NCI-H82 treated with DMSO at 0.1 percent for 48 hours (cell line): ENCODE measurements around the gene SDK1.

Experiments used
- DNase-seq: peaks from one replicate; lab custom pipeline; 2025; ENCODE audit not compliant: unreplicated experiment; lab: John Stamatoyannopoulos, UW

SDK1 gene

DNA sequence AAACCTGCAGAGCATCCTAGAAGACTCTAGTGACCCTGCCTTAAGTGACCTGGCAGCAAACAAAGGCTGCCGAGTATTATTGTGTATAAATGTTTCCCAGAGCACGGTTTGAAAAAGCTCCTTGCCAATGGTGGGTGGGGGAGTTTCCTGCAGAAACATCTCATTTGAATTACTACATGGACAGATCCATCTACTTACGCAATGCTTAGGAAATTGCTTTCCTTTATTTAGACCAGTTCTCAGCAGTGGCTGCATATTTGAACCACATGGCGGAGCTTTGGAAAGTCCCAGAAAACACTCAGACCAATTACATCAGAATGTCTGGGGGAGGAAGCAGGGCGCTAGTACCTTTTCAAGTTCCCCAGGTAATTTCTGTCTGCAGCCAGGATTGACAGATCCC is 560.9 kb downstream of the SDK1 start:
- DNase-seq: no peak

DNA sequence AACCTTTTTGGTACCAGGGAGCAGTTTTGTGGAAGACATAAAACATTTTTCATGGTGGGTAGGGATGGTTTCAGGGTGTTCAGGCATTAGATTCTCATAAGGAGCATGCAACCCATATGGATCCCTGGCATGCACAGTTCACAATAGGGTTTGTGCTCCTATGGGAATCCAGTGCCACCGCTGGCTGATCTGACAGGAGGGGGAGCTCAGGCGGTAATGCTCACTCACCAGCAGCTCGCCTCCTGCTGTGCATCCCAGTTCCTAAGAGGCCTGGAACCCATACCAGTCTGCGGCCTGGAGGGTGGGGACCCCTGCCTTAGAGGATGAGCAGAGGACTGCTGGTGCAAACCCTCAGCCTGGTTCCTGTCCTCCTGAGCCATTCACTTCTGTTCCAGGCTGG is 561.7 kb downstream of the SDK1 start:
- no peak for DNase-seq

DNA sequence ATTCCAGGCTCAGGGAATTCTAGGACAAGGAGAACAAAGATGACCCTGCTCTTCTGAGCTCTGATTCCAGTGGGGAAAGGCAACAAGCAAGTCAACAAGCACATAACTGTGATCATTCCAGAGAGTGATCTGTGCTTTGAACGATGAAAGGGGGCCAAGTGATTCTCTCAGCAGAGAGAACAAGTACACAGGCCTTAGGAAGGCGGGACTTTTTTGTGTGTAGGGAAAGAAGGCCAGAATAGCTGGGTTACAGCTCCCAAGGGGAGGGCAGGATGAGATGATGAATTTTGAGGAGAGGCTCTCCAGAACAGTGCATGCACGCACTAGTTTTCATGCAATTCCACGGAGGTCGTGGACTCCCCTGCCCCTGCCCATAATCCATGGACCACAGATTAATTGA is 565.2 kb downstream of the SDK1 start:
- no peak for DNase-seq

DNA sequence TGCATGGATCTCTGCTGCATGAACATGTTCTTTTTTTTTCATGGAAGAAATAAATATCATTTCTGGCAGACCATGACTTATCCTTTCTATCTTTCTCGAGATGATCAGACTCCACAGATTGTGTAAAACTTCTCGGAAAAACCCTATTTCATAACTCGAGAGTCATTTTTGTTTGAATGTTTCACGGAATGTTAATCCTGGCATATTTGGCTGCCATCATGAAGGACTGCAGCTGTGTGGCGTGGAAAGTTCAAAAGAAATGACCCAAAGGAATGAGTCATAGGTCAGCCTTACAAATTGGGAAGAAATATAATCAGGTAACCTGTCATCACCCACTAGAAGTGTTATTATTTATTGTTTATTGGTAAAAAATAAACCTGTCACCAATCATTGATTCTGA is 566.8 kb downstream of the SDK1 start:
- no peak for DNase-seq

DNA sequence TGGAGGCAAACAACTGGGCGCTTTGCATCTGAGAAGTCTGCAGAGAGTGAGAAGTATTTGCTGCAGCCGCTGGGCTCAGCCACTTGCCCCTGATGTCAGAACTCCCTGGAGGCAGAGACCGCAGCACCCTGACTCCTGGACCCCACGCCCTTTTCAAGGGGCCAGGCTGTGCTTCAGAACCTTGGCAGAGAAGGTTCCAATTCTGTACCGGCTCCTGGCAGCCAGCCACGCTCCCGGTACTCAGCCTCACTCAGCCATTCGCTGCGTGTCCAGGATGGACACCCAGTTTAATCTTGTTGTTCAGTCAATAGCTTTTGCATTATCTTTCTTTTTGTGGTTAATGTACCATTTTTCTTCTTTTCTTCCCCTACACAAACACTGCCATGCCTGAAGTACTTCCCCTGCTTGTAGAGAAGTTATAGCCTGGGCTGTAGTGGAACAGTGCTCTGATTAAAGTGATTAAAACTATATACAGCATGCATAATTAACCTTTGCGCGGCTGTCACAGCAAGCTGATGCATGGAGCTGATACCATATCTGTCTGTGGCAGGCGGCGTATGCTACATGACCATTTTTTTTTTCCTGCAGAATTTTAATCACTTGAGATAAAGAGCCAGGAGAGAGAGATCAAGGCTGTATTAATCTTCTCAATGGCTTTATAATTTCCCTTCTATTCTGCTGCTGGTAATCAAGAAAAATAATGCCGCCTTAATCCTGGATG is 578.5 kb downstream of the SDK1 start:
- DNase-seq: no peak

DNA sequence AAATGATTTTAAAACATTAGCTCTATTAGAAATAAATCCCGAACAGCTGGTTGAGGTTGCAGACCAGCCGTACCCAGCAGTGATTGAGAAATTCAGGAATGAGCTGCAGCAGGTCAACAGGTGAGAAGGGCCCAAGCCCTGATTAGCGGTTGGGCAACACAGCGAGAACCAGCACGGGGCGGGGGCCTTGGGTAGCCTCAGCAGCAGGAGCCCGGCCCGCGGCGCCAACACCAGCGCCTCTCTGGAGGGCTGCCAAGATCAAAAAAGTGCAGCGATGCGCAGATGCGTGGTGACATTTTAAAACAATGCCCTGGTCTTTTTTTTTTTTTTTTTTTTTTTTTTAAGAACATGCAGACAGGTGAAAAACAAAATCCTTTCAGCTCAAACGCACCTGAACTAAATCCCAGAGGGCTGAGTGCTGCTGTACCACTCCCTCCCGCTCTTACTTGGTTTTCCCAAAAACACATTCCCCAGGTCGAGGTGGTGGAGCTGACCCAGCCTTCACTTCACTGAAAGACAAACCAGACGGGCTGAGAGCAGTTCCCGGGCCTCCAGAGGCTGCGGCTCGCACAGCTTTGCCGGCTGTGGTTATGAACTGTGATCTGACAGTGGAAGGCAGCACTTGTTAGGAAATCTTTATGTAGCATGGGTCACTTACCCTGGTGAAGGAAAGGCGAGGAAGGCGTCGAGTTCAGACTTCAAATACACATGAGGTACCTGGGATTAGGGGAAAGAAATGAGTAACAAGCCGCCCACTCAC is 579.4 kb downstream of the SDK1 start:
- DNase-seq: no peak

DNA sequence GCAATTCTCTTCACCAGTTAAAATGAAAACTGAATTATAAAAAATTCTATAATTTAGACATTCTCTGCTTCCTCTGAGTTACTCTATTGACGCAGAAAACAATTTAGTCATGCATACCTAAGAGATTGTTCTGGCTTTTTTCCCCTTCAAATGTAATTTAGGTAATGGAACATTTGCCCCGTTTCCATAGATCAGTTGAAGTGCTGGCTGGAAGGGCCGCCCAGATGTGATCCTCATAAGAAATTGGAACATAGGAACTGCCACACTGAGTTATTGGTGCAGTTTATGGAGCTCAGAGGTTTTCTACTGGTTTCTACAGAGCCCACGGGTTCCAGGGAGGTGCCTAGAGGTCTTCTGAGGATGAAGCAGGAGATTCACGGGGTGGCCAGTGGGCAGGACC is 581.7 kb downstream of the SDK1 start:
- DNase-seq: no peak

DNA sequence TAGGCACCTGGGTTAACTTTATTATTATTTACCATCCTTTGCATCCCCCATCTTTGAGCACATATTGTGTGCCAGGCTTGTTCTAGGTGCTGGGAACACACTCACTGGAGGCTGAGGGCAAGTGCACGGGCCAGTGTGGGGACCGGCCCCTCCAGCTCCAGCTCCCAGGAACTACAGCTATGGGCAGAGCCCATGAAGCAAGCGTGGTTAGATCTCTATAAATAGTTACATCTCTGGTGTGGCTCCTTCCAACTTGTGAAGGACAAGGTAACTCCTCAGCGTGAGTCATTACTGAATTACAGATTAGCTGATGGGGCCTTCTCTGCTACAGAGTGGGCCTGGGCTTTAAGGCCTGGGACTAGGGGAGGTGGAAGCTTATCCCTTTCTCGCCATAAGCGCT is 583.5 kb downstream of the SDK1 start:
- no peak for DNase-seq

DNA sequence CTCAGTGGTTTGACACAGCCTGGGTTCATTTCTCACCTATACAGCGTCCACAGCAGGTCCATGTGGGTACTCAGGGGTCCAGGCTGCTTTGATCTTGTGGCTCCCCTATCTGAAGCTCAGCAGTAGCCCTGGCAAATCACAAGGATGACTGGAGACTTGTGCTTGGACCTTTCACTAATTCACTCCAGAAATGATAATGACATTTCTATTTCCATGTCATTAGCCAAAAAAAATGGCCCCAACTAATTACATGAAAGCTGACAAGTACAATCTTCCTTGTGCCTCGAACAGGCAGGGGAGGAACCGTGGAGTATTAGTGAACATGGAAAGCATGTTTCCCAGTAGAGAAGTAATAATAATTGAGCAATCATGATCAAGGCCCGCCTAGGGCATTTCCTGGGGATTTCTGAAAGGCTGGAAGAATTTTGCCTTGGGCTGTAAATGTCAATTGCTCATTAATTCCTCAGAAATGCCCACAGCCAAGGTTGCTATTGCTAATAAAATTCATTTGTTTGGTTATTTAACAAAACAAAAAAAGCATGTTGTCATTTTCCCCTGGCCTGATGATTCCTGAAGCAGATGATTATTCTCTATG is 586.1 kb downstream of the SDK1 start:
- no peak for DNase-seq

DNA sequence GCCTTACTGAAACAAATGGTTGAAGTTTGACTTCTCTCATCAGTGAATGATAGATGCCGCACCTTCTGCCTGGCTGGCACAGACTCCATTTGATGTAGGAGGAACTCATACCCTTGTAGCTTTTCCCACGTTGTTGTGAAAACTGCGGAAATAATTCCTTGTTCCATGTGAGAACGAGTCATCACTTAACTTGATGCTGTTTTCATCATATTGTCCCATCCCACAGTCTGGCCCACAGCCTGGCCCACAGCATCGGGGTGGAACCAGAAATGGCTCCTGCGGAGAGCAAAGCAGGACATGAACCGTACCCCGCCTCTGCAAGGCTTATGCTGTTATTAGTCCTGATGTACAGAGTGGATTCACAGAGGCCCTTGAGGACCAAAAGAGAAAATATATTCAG is 587.0 kb downstream of the SDK1 start:
- no peak for DNase-seq

DNA sequence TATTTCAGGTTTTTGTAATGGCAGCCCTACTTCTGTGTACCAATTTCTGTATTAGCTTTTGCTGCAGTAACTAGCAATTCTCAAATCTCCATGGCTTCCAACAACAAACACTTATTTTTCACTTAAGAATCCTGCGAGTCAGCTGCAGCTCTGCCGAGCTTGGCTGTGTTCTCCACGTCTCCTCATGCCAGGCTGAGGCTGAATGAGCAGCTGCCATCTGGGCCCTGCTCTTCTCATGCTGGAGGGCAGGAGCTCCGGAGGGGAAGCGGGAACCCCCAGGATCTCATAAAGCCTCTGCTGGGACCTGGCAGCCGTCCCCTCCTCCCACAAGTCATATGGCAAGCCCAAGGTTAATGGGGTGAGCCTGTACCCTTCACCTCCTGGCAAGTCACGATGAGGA is 591.1 kb downstream of the SDK1 start:
- DNase-seq: no peak

DNA sequence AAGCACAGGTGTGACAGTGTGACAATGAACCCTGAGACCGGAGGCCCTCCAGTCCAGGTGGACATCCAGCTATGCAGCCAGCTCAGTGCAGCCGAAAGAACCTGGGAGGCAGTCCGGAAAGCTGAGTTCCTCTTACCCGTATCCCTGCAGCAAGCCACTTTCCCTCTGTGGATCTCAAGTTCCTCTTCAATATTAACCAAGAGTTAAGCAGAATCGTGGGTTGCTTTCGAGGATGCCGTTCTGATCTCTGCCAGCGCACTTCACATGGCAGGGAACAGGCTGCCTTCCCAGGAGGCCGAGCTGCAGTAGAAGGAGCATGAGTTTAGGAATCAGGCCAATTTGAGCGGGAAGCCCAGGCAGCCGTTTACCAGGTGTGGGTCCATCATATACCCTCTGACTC is 591.6 kb downstream of the SDK1 start:
- no peak for DNase-seq

DNA sequence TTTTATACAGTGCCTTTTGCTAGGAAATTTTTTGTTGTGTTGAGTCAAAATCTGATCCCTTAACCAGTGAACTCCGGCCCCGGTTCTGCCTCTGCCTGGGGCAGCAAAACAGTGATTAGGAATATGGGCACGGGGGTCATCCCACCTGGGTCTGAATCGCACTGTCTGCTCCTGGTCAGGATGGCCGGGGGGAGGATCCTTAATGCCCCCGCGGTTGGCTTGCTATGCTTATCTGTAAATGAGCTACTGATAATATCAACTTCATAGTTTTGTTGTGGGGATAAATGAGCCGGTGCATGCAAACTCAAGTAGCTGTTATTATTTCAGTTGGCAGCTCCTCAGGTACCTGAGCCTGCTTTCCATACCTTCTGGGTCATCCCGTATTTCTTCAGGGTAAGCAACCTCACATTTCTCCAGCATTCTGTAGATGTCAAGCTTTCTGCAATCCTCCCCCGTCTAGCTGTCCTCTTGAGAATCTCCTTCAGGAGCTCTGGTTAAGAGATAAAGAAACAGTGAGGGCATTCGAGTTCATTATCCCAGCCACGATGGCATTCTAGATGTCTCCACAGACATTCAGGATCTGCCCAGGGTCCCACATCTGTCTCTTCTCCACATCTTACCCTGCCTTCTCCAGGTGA is 592.2 kb downstream of the SDK1 start:
- DNase-seq: no peak

DNA sequence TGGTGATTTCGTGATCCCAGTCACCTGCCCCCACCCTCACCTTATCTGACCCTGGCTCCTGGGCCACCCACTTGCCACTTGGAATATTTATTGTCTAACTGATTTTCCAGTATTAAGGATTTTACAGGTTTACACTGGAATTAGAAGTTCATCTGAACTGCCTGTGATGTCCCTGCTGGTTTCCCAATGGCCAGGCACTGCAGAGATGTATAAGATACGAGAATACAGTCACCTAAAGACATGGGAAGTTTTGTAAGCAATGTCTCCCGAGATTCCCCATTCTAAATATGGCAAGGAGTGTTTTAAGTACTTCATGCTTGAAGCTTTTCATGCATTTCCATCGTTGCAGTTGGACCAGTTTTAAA is 592.7 kb downstream of the SDK1 start:
- DNase-seq: no peak

DNA sequence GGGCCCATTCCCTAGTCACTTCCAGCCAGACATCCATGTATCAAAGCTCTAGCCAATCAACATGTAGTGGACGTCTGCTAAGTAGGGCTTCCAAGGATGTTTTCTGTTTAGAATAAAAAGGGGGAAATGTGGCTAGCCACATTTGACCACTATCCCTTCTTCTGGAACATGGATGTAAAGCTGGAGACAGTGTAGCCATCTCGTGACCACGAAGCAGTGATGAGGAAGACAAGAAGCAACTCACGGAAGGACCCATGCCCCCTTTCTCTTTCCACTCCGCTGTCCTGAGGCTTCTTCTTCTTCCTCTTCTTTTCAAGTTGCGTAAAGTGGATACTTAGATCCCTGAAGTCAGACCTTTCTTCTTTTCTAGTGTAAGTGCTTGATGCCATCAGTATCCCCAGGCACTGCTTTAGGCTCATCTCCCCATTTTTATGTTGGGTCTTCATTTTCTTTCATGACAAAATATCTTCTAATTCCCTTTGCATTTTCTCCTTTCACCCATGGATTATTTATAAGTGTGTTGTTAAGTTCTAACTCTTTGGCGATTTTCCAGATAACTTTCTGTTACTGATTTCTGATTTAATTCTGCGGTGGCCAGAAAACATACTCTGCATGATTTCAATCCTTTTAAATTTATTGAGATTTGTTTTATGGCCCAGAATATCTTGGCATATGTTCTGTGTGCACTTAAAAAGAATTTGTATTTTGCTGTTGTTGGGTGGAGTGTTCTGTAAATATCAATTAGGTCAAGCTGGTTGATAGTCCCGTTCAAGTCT is 594.5 kb downstream of the SDK1 start:
- DNase-seq: no peak

DNA sequence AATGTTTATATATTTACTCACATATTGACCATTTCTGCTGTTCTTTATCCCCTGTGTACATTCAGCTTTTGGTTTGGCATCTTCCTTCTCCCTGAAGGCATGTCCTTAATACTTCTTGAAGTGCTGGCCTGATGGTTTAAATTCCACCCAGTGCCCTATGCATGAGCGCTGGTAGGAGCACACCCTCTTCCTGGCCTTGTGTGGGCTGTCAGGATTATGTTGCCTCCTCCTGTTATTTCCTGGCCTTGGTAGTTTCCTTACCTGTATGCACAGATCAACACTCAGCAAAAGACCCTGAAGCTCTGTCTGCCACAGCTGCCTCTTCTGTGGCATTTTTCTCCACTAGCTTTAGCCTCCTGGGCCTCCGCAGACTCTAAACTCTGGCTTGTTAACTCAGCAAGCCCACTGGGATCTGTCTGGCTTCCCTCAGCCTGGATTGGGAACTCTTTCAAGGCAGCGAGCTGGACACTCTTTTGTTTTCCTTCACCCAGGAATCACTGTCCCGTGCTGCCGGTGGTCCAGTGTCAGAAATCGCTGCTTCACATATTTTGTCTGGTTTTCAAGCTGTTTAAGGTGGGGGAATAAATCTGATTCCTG is 595.2 kb downstream of the SDK1 start:
- no peak for DNase-seq

DNA sequence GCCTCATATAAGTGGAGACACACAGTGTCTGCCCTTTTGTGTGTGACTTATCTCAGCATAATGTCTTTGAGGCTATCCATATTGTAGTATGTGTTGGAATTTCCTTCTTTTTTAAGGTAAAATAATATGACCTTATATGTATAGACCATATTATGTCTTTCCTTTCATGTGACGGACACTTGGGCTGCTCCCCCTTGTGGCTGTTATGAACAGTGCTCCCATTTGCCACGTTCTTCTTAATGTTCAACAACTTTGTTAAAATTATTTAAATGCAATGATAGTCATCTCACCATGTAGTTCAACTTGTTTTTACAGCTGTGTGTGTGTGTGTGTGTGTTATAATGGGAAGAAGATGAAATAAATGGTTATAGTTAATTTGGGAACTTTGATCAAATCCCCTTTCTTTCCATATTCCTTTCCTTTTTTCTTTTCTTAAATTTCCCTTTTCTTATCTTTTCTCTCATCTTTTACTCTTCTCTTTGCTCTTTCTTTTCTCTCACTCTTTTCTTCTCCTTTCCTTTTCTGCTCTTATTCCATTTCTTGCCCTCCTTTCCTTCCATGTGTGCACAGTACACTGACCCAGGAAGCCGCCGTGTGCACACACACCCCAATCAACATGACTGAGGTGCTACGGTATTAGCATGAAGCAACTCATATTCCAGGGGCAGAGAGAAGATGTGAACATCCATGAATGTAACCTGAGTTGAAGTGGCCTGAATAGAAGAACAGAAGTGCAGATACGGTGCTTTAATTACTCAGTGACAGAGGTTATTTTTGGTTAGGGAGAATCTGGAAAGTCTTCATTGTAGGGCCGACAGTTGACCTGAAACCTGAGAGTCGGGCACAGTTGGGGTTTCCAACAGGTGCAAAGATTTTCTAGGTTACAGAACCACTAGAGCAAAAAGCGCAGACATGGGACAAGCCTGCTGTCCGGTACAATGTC is 596.6 kb downstream of the SDK1 start:
- DNase-seq: no peak

DNA sequence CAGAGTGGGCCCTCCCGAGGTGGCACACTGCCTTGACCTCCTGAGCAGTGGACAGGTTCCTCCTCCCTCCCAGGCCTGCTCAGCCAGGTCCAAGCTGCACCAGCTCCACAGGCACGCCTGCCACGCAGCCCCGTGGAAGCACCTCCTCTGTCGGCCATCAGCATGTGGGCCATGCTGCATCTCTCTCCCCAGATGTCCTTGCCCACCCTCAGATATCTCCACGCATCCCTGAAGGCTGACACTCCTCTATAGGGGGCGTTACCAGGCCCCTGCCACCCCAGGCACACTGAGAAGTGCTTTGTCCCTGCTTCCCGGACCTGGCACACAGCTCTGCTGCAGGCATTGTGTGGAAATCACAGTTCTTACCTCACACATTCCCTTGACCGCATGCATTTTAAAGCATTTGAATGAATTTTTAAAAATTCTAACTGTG is 598.5 kb downstream of the SDK1 start:
- DNase-seq: no peak

DNA sequence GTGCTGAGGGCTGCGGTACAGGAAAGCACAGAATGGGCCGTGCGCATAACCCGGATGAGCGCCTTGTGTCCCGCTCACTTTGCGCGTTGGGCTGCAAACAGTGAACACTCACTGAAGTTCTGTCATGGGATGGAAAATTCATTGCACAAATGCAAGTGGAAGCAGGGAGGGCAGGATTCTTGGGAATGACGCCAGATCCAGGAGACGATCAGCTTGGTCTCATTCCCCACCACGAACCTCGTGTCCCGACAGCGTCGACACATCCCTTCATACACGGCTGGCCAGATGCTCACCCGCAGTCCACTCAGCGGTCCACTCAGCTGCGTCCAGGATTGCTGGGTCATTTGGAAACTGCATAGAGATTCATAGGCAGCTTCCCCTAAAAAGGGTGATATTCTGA is 607.1 kb downstream of the SDK1 start:
- no peak for DNase-seq

DNA sequence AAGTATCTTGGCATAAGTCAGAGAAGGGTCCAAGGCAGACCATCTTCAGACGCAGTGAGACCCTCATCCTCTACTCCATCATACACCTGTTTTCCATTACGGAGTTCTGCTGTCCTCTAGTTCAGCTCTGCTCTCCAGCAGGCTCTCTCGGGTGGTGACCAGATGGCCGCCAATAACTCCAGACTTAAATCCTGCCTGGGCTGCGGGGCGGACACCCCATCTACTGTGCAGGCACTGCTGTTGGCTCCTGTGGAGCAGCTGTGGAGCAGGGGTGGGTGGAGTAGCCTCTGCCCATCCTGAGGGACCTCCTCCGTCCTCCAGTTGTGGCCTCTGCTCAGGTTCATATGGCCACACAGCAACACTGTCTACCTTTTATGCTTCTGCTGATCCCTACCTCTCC is 608.1 kb downstream of the SDK1 start:
- no peak for DNase-seq
